GM18520 (cell line): ENCODE measurements around the gene IL22RA1.

Source experiments
- ATAC-seq: cut with Tn5 transposase; IDR thresholded peaks from one replicate; pipeline ENCODE4 v1.9.1; 2021; ENCODE audit not compliant: unreplicated experiment

IL22RA1 gene

GRCh38 chr1:24100945-24101737 lies 41.8 kb downstream of the IL22RA1 start:
- no peak for ATAC-seq

DNA sequence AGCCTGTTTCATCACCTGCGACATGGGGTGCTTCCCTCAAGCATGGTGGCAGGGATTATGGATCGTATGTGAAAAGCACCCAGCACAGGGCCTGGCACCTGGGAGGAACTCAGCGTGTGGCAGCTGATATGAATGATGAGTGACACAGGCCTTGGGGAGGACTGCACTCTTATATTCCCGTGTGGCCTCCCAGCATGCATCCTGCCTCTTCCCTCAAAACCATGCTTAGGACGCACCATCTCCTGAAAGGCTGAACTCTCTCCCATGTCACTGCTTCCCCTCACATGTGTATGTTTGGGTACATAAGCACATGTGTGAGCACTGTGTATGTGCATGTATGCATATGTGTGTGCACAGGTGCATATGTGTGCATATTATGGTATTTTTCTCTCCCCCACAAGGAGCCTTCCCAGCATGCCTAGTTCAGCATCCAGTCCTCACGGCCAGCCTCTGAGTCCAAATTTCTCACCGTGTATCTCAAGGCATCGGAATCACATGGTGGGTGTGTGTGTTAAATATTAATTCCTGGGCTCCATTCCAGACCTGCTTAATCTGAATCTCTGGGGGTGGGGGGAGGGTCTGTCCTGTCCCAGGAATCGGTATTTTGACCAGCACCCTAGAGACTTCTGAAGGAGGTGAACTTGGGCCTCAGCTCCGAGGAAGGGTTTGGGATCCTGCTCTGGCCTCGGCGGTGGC lies 43.8 kb downstream of the IL22RA1 start:
- ATAC-seq: no peak

- ATAC-seq: no peak
These were observed 44.8 kb downstream of the IL22RA1 start for GRCh38 chr1:24098102-24098501.

- ATAC-seq: no peak
These were observed 45.3 kb downstream of the IL22RA1 start for GRCh38 chr1:24097663-24098062.

- no peak for ATAC-seq
These were observed 46.2 kb downstream of the IL22RA1 start for GRCh38 chr1:24096739-24097103.

DNA sequence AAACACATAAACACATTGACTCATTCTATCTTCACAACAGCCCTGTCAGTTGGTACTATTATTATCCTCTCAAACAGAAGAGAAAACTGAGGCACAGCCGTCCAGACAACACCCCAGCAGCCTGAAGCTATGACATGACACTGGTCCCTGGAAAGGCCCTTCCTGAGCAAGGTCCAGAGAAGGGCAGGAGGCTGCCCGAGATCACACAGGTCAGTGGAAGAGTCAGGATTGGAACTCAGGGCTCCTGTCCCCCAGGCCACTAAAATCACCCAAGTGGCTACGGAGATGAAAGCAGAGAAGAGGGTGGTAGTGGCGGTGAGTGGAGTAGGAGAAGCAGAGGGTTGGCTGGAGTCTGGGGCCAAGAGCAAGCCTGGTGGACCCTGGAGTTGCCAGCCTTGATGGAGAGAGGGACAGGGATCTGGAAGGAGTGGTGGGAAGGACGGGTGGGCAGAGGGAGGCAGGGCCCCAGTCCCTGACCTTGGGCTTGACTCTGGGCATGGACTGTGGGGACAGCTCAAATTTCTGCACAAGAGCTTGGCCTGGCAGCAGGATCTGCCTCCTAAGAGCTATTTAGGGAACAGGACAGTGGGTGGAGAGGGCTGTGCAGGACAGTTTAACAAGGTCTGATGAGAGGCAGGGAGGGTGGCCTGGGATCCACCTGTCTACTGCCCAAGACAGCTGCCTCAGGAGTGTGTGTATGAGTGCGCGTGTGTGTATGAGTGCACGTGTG lies 46.8 kb downstream of the IL22RA1 start:
- ATAC-seq: no peak

GRCh38 chr1:24095140-24095859 lies 47.6 kb downstream of the IL22RA1 start:
- ATAC-seq: no peak

GRCh38 chr1:24094554-24094953 lies 48.4 kb downstream of the IL22RA1 start:
- ATAC-seq: no peak

GRCh38 chr1:24093732-24094131 lies 49.2 kb downstream of the IL22RA1 start:
- ATAC-seq: no peak

GRCh38 chr1:24092979-24093378 lies 50.0 kb downstream of the IL22RA1 start:
- ATAC-seq: no peak

DNA sequence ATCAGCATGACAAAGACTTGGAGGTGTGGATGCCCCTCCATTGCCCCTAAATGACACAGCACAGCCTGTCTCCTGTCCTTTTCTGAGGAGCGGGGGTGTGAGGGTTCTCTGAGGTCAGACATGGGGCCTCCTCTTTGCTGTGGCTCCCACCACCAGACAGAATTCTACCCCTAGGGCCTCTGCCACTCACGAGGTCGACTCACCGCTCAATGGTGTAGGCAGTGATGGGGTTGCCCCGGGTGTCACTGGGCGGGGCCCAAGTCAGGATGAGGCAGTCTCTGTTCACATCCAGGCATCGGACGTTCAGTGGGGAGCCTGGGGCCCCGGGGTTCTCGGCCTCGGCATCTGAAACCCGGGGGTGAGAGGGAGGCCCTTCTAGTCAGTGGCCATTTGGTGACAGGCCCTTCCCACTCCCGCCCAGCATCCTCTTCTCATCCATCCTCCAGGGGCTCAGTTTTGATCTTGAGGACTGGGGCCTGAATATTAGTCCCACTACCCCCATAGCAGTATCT lies 50.9 kb downstream of the IL22RA1 start:
- ATAC-seq: no peak

DNA sequence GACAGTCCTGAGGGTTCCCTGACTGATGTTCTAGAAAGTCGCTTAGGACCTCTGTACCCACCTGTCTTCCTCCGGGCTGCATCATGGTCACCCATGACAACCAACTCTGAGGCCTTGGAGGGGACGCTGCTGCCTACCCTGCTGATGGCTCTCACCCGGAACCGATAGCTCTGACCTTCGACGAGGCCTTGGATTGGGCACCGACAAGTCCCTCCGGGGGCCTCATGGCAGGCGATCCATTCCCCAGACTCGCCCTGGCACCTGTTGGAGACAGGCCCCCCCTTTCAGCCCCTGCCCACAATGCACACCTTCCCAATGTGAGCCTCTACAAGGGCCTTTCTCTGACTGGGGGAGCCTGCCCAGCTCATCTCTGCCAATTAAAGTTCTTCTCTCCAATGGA lies 52.2 kb downstream of the IL22RA1 start:
- no peak for ATAC-seq

DNA sequence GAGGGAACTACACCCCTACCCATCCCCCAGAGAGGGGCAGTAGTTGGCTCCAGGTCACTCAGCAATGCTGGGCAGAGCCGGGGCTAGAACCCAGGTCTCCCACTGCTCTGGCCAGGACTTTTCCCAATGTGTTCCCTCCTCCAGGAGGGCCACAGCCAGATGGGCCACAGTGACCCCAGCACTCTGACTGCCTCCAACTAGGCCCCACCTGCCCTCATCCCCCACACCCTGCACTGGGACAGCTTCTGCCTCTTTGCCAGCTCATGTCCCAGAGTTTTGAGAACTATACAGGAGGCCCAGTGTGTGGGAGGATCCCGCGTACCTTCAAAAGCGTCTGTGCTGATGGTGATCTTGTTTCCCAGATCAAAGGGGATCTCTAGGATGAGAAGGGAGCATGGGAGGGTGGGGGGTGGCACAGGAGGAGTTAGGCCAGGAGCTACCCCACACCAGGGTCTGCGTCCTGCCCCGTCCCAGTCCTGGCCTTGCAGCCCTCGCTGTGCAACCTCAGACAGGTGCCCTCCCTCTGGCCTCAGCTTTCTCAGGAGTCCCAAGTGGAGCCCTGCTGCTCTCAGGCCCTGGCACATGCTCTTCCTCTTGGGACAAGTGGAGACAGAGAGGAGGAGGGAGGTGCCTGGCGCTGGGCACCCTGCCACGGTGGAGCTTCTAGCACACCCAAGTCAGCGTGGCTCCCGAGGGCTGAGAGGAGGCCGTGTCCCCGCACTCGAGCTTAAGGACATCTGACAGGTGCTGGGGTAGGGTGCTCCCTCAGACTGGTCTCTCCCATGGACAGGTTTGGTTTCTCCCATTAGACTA lies 53.0 kb downstream of the IL22RA1 start:
- ATAC-seq: no peak

GRCh38 chr1:24089027-24089742 lies 53.8 kb downstream of the IL22RA1 start:
- no peak for ATAC-seq

DNA sequence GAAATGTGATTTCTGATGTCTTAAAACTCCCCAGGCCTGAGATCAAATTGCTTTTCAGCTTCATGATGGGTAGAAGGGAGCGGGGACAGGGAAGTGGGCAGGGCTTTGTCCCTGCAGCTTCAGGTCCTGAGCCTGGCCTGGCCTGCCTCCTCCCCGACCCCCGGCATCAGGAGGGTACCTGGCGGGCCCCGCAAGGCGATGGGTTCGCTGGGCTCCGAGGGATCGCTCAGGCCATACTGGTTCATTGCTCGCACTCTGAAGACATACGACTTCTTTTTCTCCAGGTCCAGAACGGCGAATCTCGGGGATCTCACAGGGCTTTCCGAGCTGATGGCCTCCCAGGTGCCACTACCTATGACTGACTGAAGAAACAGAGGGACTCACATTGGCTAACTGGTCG lies 56.5 kb downstream of the IL22RA1 start:
- ATAC-seq: no peak

DNA sequence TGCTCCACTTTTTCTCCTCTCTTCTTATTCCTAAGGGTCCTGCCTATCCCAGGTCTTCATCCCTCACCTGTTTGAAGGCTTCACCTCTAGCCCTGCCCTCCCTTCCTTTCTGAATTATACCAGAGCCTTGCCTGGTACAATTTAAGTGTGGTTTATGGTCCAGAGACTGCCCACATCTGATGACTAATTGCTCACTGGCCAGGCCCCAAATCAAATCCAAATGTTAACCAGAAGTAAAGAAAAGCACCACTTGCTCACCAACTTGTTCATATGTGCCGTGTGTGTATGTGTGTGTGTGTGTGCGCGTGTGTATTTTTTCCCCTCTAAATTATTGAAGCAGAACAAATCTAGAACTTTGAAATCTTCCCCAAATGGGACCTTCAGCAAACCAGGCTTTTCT lies 57.4 kb downstream of the IL22RA1 start:
- ATAC-seq: no peak

DNA sequence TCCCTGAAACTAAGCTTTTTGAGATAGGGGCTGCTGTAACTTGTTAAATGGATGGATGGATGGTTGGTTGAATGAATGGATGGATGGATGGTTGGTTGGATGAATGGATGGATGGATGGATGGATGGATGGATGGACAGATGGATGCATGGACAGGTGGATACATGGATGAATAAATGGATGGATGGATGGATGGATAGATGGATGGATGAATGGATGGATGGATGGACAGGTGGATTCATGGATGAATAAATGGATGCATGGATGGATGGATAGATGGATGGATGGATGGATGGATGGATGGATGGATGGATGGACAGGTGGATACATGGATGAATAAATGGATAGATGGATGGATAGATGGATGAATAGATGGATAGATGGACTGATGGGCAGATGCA lies 57.9 kb downstream of the IL22RA1 start:
- ATAC-seq: no peak

GRCh38 chr1:24084050-24084449 lies 58.9 kb downstream of the IL22RA1 start:
- ATAC-seq: no peak

DNA sequence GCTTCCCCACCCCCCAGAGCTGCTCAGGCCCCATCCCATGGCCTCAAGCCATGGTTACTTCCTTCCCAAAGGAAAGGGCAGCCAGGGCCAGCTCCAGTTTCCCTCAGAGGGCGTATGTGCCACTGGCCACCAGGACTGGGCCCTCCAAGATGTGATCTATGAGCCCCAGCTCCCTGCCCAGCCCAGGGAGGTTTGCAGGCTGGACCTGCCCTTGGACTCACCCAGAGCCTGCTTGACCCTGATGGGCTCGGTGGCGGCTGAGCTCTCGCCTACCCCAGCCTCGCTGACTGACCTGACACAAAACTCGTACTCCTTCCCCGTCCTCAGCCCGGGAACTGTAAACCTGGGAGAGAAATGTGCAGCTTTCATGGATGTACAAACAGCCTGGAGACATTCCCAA lies 60.6 kb downstream of the IL22RA1 start:
- ATAC-seq: no peak

DNA sequence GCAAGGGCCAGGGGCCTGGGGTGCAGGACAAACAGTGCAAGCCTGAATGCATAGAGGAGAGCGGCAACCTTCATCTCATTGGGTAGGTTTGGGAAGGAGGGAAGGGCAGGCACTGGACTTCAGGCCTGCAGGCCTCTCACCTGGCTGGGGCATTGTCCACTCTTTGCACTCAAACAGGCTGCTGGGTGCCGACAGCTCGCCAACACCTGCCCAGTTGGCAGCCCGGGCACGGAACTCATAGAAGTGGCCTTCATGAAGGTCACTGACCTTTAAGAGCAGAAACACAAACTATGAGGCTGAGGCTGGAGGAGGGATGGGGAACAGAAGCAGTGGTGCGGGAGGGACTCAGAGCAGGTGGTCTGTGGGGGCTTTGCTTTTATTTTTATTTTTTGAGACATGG lies 61.8 kb downstream of the IL22RA1 start:
- no peak for ATAC-seq
